ENCODE results near the gene PAX6. TPM values are rescaled to one million over a fixed set of nuclear protein-coding genes. Genes with fewer than 3 reads are reported as not detected.

Gene PAX6
- total RNA-seq, 1 donor from 2014 or later, result 0.03 TPM

GRCh38 chr11:31798057-31798553, 13.0 kb downstream of the PAX6 start:
- DNase-seq (ENCODE audit: low spot score), result no peak

DNA sequence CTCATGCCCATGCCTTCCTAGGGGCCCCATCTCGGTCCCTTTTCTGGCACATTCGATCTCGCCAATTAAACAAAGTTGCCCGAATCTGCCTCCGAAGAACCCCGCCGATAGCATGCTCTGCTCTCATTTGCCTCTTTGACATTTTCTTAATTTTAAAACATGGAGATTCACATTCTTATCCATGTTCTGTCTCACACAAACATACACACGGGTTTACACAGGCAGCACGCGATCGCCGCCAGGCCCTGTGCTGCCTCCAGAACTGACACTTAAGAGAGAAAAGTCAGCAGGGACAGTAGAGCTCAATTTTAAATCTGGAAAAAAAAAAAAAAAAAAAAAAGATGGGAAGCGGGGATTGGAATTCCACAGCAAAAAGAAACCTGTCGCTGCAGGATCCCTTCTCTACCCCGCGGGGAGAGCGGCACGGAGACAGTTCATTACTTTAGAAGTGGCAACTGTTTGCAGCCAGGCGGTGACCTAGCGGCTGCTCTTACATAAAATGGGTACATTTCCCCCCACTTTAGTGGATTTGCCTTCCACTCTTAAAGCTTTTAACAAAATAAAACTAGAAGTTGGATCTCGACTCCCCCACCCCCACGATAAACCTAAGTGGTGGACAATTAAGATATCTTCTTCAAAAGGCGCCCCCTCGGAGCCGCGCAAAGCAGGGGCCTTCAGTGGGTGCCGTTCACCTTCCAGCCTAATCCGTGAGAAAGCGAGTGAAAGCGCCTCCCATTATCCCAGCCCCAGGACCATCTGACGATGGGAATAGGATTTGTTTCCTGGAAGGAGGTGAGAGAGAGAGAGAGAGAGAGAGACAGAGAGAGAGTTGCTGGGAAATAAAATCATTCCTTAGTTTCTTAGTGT, 13.7 kb downstream of the PAX6 start:
- no peak for DNase-seq (ENCODE audit: low spot score)

GRCh38 chr11:31796499-31797189, 14.5 kb downstream of the PAX6 start:
- no peak for DNase-seq (ENCODE audit: low spot score)

GRCh38 chr11:31795706-31796498, 15.2 kb downstream of the PAX6 start:
- no peak for DNase-seq (ENCODE audit: low spot score)

DNA sequence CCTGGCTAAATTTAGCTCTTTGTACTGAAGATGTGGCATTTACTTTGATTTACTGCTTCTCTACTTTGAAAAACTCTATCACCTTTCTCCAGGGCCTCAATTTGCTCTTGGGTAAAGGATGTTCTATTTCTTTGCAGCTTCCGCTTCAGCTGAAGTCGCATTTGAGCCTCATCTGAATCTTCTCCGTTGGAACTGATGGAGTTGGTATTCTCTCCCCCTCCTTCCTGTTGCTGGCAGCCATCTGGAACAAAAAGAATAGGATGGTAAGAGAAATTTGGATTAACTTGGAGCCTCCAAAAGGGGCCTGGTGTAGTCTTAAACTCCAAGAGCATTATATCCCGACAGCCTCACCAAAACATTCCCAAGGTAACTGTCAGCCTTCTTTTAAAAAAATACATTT, 16.6 kb downstream of the PAX6 start:
- DNase-seq (ENCODE audit: low spot score), result no peak

GRCh38 chr11:31793264-31793663, 17.9 kb downstream of the PAX6 start:
- DNase-seq (ENCODE audit: low spot score), result no peak

- no peak for DNase-seq (ENCODE audit: low spot score)
These were observed 18.7 kb downstream of the PAX6 start for GRCh38 chr11:31792456-31792855.

DNA sequence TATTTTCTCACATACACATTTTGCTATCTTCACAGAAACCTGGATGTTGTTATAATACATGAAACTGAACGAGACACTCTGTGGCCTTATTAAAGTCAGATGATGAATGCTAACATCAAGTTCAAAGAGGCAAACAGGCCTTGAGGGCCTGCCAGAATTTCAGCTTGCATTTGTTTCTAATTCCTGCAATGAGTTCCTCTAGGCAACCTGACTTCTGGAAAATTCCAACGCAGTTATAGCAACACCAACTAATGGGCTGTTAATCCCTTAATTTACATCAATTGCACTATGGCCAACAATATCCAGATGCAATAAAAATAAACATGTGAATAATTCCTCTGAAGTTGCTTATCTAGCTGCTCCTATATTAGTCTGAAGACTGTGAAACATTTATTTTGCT, 19.1 kb downstream of the PAX6 start:
- DNase-seq (ENCODE audit: low spot score), result no peak

DNA sequence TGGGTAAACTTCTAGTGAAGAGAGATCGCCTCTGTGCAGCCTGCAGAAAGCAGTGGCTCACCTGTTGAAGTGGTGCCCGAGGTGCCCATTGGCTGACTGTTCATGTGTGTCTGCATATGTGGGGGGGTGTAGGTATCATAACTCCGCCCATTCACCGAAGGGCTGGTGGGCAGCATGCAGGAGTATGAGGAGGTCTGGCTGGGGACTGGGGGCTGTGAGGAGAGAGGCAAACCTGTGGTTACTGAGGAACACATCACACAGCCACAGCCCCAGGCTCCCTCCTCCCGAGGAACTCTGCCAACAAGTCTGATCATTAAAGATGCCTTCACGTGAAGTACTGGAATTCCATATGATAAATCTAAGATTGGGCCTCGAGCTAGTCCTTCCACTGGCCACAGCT, 20.5 kb downstream of the PAX6 start:
- peak; percentile 2 for DNase-seq (ENCODE audit: low spot score)

- DNase-seq (ENCODE audit: low spot score), result no peak
These were observed 23.0 kb downstream of the PAX6 start for GRCh38 chr11:31788085-31788484.

DNA sequence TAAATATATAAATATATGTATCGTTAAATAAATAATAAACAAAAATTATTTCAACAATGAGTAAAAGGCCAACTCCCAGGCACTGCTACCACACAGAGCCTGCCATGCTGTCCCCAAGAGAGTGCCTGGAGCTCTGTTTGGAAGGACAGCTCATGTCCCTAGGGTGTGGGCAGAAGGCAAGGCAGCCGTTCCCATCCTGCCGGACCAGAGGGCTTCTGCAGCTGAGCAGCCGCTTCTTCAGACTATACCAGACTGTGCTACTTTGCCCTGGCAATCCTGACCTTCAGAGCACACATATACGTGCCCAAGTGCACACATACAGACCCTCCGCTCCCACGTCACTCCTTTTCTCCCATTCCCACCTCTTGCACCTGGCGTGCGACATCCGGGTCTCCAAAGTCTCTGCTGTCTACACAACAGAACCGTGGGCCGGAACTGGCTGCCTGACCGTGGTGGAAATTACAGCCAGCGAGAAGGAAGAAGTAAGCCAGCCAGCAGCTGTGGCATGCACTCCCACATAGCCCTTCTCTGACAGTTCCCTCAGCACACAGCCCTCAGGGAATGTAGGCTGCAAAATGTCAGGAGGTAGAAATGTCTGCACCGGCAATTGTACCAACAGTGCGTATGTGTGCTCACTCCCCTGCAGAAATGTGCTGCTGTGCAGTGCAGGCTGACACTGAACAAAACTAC, 24.0 kb downstream of the PAX6 start:
- peak; percentile 7 for DNase-seq (ENCODE audit: low spot score)

DNA sequence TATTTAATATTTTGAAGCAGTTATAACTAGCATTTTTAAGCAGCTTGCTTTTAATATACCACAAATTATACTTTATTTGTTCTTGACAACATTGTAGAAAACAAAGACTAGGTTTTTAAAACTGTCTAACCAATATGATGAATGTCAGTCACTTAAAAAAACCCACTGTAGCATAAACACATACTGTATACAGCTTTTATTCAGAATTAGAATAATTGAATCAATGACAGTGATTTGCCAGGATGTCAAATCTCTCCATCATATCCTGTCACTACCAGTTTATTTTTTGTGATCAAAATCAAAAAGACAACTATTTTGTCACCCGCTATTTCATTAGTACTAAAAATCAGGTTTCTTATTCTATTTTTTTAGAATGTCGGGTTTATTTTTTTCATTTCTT, 26.5 kb downstream of the PAX6 start:
- no peak for DNase-seq (ENCODE audit: low spot score)

DNA sequence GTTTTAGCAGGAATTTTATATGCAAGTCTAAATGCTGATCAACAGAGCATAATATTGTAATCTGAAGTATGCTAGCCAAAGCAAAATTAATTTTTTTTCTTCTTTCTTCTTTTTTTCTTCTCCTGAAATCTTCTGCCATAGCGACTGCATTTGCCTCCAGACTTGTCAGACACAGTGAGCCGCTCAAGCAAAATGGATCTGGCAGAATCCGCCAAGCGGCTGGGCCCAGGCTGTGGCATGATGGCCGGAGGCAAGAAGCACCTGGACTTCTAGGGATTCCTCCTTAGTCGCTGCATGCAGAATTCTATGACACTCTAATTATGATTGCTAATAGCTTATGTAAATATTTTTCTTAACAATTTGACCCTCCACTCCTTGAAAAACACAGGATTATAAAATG, 27.9 kb downstream of the PAX6 start:
- no peak for DNase-seq (ENCODE audit: low spot score)

- DNase-seq (ENCODE audit: low spot score), result no peak
These were observed 28.9 kb downstream of the PAX6 start for GRCh38 chr11:31782257-31782656.

DNA sequence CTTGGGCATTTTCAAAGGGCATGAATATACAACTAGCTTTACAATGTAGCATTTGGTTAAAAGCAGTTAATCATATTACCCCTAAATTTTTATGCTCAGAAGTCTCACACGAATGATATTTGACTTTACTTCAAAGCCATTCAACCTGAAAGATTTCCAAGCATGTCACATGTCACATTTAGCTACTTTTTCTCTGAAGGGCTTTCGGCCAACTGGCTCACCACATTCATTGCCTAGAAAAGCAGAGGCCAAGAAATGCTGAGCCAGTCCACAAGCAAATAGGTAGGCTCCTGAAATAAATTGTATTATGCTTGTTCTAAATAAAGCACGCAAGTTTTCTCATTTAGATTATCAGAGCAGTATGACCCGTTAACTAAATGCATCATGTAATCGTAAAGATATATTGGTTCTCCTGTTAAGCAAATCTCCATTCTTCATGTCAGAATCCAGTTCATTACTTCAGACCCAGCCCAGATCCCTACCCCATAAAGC, 30.6 kb downstream of the PAX6 start:
- no peak for DNase-seq (ENCODE audit: low spot score)

- DNase-seq (ENCODE audit: low spot score), result no peak
These were observed 31.0 kb downstream of the PAX6 start for GRCh38 chr11:31780078-31780477.

- no peak for DNase-seq (ENCODE audit: low spot score)
These were observed 31.7 kb downstream of the PAX6 start for GRCh38 chr11:31779374-31779791.

- no peak for DNase-seq (ENCODE audit: low spot score)
These were observed 38.7 kb downstream of the PAX6 start for GRCh38 chr11:31772412-31772811.

- DNase-seq (ENCODE audit: low spot score), result no peak
These were observed 41.0 kb downstream of the PAX6 start for GRCh38 chr11:31770011-31770700.

GRCh38 chr11:31768749-31769640, 42.1 kb downstream of the PAX6 start:
- no peak for DNase-seq (ENCODE audit: low spot score)

All from mucosa of gallbladder (tissue), 1 donor.